ENCODE measurements around the gene ELOVL6.

ELOVL6 gene

DNA sequence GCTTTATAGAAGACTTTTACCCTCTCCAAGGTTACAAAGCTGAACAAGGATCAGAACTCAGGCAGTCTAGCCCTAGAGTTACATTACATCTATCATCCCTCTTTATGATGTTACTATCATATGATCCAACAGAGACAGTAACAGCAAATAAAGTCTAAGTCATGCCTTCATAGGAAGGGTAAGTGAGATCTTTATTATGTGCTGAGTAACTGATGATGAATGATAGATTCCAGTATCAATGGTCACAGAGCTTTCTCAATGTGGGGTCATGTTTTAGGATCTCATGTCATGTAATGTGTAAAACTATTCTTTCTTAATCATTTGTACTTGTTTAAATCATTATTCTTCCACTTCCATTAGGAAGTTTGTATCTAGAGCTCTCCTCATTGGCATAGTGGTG lies 22.8 kb downstream of the ELOVL6 start:
- DNase-seq (ENCODE audit: low read depth), result no peak
- H3K4me3 ChIP-seq (ENCODE audit: low read depth, low read length), result no peak overlapping the region
- TF ChIP-seq, protein P1, sequence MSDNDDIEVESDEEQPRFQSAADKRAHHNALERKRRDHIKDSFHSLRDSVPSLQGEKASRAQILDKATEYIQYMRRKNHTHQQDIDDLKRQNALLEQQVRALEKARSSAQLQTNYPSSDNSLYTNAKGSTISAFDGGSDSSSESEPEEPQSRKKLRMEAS (IDR thresholded peaks at IDR 0.05; ENCODE audit: low read depth, low read length), result no peak
- TF ChIP-seq MYC (IDR thresholded peaks at IDR 0.05; ENCODE audit: low read depth, low read length) (no peak), POLR2A (IDR thresholded peaks at IDR 0.05; ENCODE audit: extremely low read depth, insufficient read length) (no peak)
- TF ChIP-seq, protein P2, sequence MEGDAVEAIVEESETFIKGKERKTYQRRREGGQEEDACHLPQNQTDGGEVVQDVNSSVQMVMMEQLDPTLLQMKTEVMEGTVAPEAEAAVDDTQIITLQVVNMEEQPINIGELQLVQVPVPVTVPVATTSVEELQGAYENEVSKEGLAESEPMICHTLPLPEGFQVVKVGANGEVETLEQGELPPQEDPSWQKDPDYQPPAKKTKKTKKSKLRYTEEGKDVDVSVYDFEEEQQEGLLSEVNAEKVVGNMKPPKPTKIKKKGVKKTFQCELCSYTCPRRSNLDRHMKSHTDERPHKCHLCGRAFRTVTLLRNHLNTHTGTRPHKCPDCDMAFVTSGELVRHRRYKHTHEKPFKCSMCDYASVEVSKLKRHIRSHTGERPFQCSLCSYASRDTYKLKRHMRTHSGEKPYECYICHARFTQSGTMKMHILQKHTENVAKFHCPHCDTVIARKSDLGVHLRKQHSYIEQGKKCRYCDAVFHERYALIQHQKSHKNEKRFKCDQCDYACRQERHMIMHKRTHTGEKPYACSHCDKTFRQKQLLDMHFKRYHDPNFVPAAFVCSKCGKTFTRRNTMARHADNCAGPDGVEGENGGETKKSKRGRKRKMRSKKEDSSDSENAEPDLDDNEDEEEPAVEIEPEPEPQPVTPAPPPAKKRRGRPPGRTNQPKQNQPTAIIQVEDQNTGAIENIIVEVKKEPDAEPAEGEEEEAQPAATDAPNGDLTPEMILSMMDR (IDR thresholded peaks at IDR 0.05; ENCODE audit: low read depth, low read length), result no peak

DNA sequence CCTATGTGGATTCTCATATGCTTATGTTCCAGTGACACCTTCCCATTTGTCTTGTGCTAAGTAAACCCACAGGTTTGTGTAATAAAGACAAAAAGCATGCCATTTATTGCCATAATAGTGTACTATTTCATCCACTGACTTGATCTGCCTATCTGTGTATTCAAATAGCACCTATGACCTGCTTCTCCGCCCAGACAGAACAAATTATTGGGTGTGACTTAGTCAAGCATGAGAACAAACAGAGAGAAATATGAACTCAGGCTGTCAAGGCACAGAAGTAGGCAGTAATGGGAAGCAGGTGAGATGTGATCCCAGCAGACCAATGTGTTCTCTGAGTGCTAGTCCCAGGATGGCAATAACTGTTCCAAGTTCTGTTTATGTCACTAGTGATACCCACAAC lies 25.4 kb downstream of the ELOVL6 start:
- no peak for DNase-seq (ENCODE audit: low read depth)
- H3K4me3 ChIP-seq (ENCODE audit: low read depth, low read length), result no peak overlapping the region
- no peak for TF ChIP-seq MYC (IDR thresholded peaks at IDR 0.05; ENCODE audit: low read depth, low read length)
- TF ChIP-seq, protein P2 (IDR thresholded peaks at IDR 0.05; ENCODE audit: low read depth, low read length), result no peak
- TF ChIP-seq, protein P1 (IDR thresholded peaks at IDR 0.05; ENCODE audit: low read depth, low read length), result no peak

DNA sequence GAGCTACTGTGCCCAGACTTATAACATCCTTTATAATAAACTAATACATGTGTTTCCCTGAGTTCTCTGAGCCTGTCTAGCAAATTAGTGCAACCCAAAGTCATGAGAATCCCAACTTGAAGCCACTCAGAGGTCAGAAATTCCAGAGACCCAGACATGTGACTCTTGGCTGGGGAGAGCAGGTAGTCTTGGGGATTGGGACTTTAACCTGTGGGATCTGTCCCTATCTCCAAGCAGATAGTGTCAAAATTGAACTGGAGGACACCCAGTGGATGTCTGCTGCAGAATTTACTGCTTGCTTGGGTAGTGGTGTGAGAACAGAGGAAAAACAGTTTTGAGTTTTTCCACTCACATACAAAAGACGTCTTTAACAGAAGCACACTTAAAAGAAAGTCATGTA lies 26.4 kb downstream of the ELOVL6 start:
- no peak for TF ChIP-seq POLR2A (IDR thresholded peaks at IDR 0.05; ENCODE audit: extremely low read depth, insufficient read length)
- TF ChIP-seq, protein P2 (IDR thresholded peaks at IDR 0.05; ENCODE audit: low read depth, low read length), result no peak
- TF ChIP-seq, protein P1 (IDR thresholded peaks at IDR 0.05; ENCODE audit: low read depth, low read length), result no peak
- TF ChIP-seq MYC (IDR thresholded peaks at IDR 0.05; ENCODE audit: low read depth, low read length), result no peak
- no peak overlapping the region for H3K4me3 ChIP-seq (ENCODE audit: low read depth, low read length)
- no peak for DNase-seq (ENCODE audit: low read depth)

DNA sequence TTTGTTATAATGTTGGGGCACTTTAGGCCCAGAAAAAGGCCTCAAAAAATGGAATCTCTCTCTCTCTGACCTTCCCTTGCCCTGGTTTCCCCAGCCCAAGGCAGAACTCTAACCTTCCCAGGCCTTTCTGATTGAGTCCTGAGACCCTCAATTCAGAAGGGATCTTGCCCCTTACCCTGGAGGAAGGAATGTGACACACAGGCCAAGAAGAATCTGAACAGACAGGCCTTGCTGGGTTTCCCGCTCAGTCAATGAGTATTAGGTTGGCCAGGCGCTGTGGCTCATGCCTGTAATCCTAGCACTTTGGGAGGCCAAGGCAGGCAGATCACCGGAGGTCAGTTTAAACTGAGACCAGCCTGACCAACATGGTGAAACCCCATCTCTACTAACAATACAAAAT lies 27.6 kb downstream of the ELOVL6 start:
- no peak overlapping the region for H3K4me3 ChIP-seq (ENCODE audit: low read depth, low read length)
- DNase-seq (ENCODE audit: low read depth), result no peak
- TF ChIP-seq, protein P2 (IDR thresholded peaks at IDR 0.05; ENCODE audit: low read depth, low read length), result no peak
- TF ChIP-seq, protein P1 (IDR thresholded peaks at IDR 0.05; ENCODE audit: low read depth, low read length), result no peak
- TF ChIP-seq POLR2A (IDR thresholded peaks at IDR 0.05; ENCODE audit: extremely low read depth, insufficient read length) (no peak), MYC (IDR thresholded peaks at IDR 0.05; ENCODE audit: low read depth, low read length) (no peak)

DNA sequence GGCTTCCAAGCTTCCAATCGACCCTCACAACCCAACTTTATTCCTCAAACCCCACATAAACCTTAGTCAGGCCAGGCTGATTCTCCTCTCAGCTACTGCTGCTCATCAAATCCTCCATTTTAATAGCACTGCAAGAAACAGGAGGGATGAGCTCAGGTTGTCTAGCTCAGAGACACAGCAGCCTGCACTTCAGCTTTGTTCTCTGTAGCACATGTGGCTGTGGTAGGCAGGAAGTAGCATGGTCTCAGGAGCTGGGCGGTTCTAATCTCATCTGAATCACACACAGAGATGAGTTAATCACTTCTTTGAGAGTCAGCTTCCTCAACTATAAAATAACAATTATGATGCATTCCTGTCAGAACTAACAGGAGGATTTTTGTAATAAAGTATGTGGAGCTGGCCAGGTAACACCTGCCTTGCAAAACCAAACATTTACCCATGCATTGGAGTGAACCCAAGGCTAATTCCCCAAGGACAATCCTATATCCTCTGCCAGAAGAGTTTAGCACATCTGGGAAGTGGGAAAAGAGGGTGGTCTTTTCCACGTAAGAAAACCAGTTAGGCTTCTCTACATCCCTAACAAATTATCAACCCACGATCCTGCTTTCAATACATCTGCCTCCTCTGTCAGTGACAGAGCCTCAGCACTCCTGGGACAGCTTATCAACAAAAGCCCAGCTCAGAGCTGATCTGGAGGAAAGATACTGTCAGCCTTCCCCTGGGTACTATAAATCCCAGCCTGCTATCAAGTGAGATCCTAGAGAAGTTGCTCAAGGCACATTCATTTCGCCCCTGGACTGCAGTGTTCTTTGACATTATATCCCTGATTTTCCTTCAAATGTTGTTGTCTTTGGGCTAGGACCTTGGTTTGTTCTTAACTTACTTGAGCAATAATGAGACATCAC lies 32.8 kb downstream of the ELOVL6 start:
- peak; percentile 72 for DNase-seq (ENCODE audit: low read depth)
- no peak for TF ChIP-seq POLR2A (IDR thresholded peaks at IDR 0.05; ENCODE audit: extremely low read depth, insufficient read length)
- peak; percentile 82 for TF ChIP-seq MYC (IDR thresholded peaks at IDR 0.05; ENCODE audit: low read depth, low read length)
- TF ChIP-seq, protein P1 (IDR thresholded peaks at IDR 0.05; ENCODE audit: low read depth, low read length), result peak; percentile 85
- TF ChIP-seq, protein P2 (IDR thresholded peaks at IDR 0.05; ENCODE audit: low read depth, low read length), result no peak
- no peak overlapping the region for H3K4me3 ChIP-seq (ENCODE audit: low read depth, low read length)

Measured in NB4 (cell line).